SU-DHL-6 (cell line): ENCODE results near the gene CNTFR.
A peak's percentile ranks its signal among the peaks of the same experiment; 100 is the strongest.

Source experiments
- H2AFZ ChIP-seq: fragments of 200-600 bp; sonication (generic); 2 replicates; pipeline ENCODE4 v1.6.1; 2014; ENCODE audit warnings: low read depth, mild to moderate bottlenecking, moderate library complexity, mixed read lengths, antibody characterized with exemption, low read length; ENCODE audit not compliant: severe bottlenecking
- H3F3A ChIP-seq: fragments of 200-600 bp; shearing (Covaris generic); 2 replicates; pipeline ENCODE4 v1.6.0; 2016; ENCODE audit warnings: antibody characterized with exemption, mild to moderate bottlenecking; ENCODE audit not compliant: insufficient read depth
- H3K27ac ChIP-seq: fragments of 200-600 bp; sonication (generic); 2 replicates; pipeline ENCODE4 v1.5.1; 2016; ENCODE audit warnings: low read depth, mild to moderate bottlenecking, low read length, moderate library complexity, mixed read lengths
- H3K27me3 ChIP-seq: fragments of 200-600 bp; sonication (generic), shearing (Covaris generic); 2 replicates; pipeline ENCODE4 v1.6.0; 2014; ENCODE audit warnings: mild to moderate bottlenecking, low read length
- H3K36me3 ChIP-seq: fragments of 200-600 bp; sonication (generic); 2 replicates; pipeline ENCODE4 v1.6.1; 2014; ENCODE audit warnings: mild to moderate bottlenecking, low read length, mixed read lengths
- H3K4me2 ChIP-seq: fragments of 300-600, 200-600 bp; shearing (Covaris generic), sonication (generic); 2 replicates; pipeline ENCODE4 v1.6.0; 2014; ENCODE audit warnings: low read length, low read depth, mild to moderate bottlenecking; ENCODE audit not compliant: poor library complexity, severe bottlenecking
- H3K4me3 ChIP-seq: fragments of 200-600 bp; sonication (generic); 2 replicates; pipeline ENCODE4 v1.5.1; 2014; ENCODE audit warnings: antibody characterized with exemption, low read length, mild to moderate bottlenecking, mixed read lengths; ENCODE audit not compliant: insufficient read depth, poor library complexity, severe bottlenecking
- H3K79me2 ChIP-seq: fragments of 200-600 bp; sonication (generic); 2 replicates; pipeline ENCODE4 v1.6.1; 2014; ENCODE audit warnings: mild to moderate bottlenecking, low read length, moderate library complexity; ENCODE audit not compliant: insufficient read depth
- H3K9ac ChIP-seq: fragments of 200-600 bp; sonication (generic); 2 replicates; pipeline ENCODE4 v1.7.0; 2014; ENCODE audit warnings: mild to moderate bottlenecking, low read length
- H3K9me2 ChIP-seq: fragments of 200-600 bp; sonication (generic); replicated peaks from 2 replicates; pipeline ENCODE4 v1.6.1; 2014; ENCODE audit warnings: low read length; ENCODE audit not compliant: insufficient read depth
- H3K9me3 ChIP-seq: fragments of 200-600 bp; sonication (generic); 2 replicates; pipeline ENCODE4 v1.6.1; 2014; ENCODE audit warnings: low read length, mixed read lengths; ENCODE audit not compliant: insufficient read depth
- H4K20me1 ChIP-seq: fragments of 200-600 bp; sonication (generic); 2 replicates; pipeline ENCODE4 v1.6.1; 2014; ENCODE audit warnings: low read depth, mild to moderate bottlenecking, antibody characterized with exemption, low read length, moderate library complexity, mixed read lengths
- CTCF ChIP-seq: fragments of 200-600 bp; sonication (generic); IDR thresholded peaks from one replicate; pipeline ENCODE4 v1.5.1; 2017; ENCODE audit warnings: antibody characterized with exemption, mild to moderate bottlenecking, low read length, moderate library complexity; ENCODE audit not compliant: insufficient read depth, poor library complexity, severe bottlenecking
- EZH2phosphoT487 ChIP-seq: fragments of 200-600 bp; sonication (generic), shearing (Covaris generic); conservative IDR thresholded peaks from 2 replicates; pipeline ENCODE4 v1.6.1; 2018; ENCODE audit warnings: mild to moderate bottlenecking, antibody characterized with exemption, low read length, moderate library complexity, mixed read lengths

CNTFR gene

DNA sequence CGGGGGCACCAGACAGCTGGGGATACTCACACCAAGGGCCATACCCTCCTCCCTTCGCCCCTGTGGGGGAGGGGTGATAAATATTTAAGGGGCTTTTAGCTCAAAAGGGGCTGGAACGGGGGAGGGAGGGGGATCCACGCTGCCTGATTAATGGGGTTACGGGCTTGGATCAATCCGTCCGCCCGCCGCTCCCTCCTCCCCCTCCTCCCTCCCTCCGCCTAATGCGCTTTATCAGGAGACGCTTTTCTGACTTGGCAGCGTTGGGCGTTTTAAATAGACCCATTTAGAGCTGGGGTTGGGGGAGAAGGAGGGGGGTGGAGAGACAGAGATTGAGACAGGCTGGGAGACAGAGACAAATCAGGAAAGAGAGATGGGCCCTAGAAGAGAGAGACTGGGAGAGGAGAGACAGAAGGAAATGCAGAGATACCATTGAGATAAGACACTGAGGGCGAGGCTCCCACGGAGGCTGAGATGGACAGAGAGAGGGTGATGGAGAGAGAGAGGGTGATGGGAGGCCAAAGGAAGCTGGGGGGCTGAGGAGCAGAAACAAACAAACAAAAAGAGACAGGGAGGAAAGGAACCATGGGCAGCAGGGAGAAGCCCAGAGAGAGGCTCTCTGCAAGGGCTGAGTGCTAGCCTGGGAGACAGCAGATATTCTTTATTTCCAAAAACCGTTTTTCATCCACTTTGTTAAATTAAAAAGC, 10.3 kb downstream of the CNTFR start:
- Histone ChIP-seq H3K4me3 (no peak overlapping the region), H3K27ac (no peak overlapping the region), H3K36me3 (no peaks in the 10 kb centered on the region), H4K20me1 (no peaks in the 10 kb centered on the region), H3K4me2 (no peak overlapping the region), H2AFZ (no peak overlapping the region), H3K9ac (no peak overlapping the region), H3K9me3 (no peaks in the 10 kb centered on the region), H3K27me3 (no peaks in the 10 kb centered on the region), H3K79me2 (no peaks in the 10 kb centered on the region), H3K9me2 (no peaks in the 10 kb centered on the region), H3F3A (no peaks in the 10 kb centered on the region)
- no peak for TF ChIP-seq EZH2phosphoT487
- TF ChIP-seq CTCF: no peak

- H3K27me3 ChIP-seq: no peaks in the 10 kb centered on the region
- no peaks in the 10 kb centered on the region for H3K36me3 ChIP-seq
- no peak overlapping the region for H3K4me2 ChIP-seq
- H3K9me2 ChIP-seq: no peaks in the 10 kb centered on the region
- H3F3A ChIP-seq: no peaks in the 10 kb centered on the region
- no peaks in the 10 kb centered on the region for H4K20me1 ChIP-seq
- H3K27ac ChIP-seq: no peak overlapping the region
- H3K79me2 ChIP-seq: no peaks in the 10 kb centered on the region
- H2AFZ ChIP-seq: no peak overlapping the region
- H3K4me3 ChIP-seq: no peak overlapping the region
- no peaks in the 10 kb centered on the region for H3K9me3 ChIP-seq
- H3K9ac ChIP-seq: no peak overlapping the region
- TF ChIP-seq EZH2phosphoT487 (no peak), CTCF (no peak)
Observed at GRCh38 chr9:34578241-34579103, 11.1 kb downstream of the CNTFR start.

GRCh38 chr9:34577400-34578240, 11.9 kb downstream of the CNTFR start:
- Histone ChIP-seq H3K9ac (no peak overlapping the region), H3K27me3 (no peaks in the 10 kb centered on the region), H3K9me3 (no peaks in the 10 kb centered on the region), H2AFZ (no peak overlapping the region), H3K9me2 (no peaks in the 10 kb centered on the region), H4K20me1 (no peaks in the 10 kb centered on the region), H3K27ac (no peak overlapping the region), H3K4me3 (no peak overlapping the region), H3K36me3 (no peaks in the 10 kb centered on the region), H3K4me2 (no peak overlapping the region), H3K79me2 (no peaks in the 10 kb centered on the region), H3F3A (no peaks in the 10 kb centered on the region)
- TF ChIP-seq EZH2phosphoT487 (0 out of 2 replicates have a peak, but pooled peaks have one; percentile 48), CTCF (no peak)
